GM19328 (cell line): ENCODE results near the gene SHISAL2B.
"Not testable (repeated sequence)": the region's sequence is repeated elsewhere in the genome, so short reads cannot be mapped to it uniquely, and the experiment has no call there.

Experiments
- ATAC-seq: cut with Tn5 transposase; IDR thresholded peaks from one replicate; pipeline ENCODE4 v1.9.1; 2021; ENCODE audit warnings: mild to moderate bottlenecking, moderate library complexity; ENCODE audit not compliant: unreplicated experiment

Gene SHISAL2B

DNA sequence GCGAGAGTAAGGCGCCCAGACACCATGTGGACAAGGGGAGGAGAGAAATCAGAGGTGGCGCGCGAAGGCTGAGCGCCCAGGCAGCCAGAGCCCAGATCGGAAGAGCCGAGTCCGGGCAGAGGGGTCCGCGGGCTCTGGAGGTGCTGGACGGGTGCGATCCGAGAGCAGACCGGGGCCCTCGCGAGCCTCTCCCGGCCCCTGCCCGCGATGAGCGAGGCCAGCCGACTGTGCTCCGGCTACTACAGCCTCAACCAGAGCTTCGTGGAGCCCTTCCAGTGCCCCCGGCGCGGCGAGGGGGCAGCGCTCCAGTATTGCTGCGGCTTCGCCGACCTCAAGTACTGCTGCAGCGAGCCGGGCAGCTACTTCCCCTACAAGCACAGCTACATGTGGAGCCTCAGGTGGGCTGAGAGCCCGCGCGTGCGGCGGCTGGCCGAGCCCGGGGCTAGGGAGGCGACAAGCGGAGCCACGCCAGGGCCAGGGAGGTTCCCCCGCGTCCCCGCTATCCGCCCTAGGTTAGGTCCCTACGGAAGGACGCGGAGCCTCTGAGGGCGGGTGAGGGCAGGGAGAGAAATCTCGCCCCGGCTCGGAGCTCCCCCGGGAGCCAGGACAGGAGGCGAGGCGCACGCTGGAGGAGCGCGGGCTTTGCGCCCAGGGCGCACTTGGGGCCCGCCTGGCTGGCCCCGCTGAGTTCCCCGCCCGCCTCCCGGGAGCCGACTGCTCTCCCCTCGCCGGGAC is at the start of gene SHISAL2B:
SHISAL2B (plus strand) TSS at position 87 of the 735 bp plus-strand sequence; CDS start at position 208, 121 bp downstream.
- ATAC-seq, result no peak

DNA sequence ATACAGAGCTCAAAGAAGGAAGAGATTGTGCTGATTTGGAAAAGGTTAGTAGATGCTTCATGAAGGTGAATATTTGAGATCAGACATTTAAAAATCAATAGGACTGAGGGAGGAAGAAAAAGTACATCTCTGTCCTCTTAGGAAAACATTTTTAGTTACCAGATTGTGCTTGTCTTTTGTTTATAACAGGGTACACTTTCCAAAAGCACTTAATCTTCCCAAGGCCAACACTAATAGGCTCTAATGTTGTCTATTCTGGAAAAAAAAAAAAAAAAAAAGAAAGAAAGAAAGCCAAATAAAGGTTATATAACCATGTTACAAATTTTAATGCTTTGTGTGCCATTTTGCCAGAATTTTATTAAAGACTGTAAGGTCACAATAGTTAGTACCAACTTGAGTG is 45.5 kb upstream of the SHISAL2B start:
- ATAC-seq, result no peak

DNA sequence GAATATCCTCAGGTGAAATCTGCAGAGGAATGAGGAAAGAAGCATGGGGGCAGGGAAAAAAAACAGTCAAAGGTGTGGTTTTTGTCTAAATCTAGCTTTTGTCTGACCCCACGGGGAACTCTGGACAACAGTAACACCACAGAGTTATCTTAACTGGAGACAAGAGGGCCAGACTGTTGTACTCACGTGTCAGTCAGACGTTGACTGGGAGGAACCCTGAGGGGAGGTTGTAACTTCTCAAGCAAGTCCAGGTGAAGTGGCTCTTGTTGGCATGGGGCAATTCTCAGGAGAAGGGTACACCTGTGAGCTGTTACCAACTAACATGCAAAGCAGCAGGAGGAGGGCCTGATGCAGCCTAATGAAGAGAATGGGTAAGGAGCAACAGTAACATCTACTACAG is 44.1 kb upstream of the SHISAL2B start:
- no peak for ATAC-seq

DNA sequence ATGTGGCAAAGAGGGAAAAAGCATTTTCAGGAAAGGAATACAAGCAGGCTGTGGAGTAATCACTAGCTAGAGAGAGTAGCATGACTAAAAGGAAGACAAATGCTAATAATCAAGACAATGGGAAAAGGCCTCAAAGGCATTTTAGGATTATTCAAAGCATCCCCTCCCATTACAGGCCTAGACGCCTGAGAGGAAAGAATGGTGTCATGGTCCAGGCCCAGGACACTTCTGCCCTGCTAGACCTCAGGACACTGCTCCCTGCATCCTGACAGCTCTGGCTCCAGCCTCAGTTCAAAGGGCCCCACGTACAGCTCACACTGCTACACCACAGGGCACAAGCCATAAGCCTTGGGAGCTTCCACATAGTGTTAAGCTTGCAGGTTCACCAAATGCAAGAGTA is 40.8 kb upstream of the SHISAL2B start:
- ATAC-seq, result no peak

DNA sequence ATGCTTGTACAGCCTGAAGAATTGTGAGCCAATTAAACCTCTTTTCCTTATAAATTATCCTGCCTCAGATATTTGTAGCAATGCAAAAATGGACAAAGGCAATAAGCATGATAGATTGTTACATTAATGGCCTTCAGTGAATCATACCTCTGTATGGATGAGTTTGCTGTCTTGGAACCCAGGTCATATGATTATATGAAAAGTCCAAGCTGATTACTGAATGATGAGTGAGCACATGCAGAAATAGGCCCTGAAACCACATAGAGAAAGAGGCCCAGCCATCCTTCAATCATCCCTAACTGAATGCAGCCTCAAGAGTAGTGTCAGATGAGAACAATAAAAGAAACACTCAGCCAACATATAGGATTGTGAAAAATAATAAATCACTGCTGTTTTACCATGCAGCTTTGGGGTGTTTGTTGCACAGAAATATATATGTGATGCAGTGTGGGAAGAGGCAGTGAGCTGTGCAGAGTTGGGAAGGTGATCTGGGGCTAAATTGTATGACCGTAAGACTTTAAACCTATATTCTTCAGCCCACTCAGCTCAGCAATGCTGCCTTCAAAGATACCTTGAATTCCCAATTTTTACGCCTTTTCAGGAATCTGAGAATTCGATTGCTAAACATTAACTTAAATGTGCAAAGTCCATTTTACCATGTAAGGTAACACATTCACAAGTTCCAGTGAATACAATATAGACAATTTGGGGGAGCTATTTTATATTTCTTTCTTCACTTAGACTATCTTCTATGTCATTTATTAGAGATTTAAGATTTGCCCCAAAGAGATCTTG is 36.3 kb upstream of the SHISAL2B start:
- ATAC-seq, result no peak

DNA sequence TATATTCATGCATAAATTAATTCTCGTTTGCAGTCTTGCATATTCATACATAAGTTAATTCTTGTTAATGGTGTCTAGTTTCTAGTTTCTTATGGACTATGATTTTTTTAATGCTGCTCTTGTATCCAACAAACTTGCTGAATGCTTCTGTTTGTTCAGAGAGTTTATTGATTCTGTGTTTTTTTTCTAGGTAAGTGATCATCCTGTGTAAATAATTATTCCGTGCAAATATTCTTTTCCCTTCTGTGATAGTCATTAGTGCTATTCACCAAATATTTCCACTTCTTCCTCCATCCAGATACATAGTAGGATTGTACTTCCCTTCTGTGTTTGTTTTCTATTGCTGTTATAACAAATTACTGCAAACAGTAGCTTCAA is 35.8 kb upstream of the SHISAL2B start:
- no peak for ATAC-seq

DNA sequence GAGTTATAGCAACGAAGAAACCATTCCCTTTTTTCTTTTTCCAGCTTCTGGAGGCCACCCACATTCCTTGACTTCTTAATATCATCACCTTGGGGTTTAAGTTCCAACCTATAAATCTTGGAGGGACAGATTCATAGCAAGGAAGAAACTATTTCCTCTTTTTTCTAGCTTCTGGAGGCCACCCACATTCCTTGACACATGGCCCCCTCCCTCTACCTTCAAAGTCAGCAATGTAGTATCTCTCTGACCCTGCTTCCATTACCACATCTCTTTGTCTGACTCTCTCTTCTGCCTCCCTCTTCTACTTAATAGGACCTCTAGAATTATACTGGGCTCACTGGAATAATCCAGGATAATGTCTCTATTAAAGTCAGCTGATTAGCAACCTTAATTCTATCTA is 34.7 kb upstream of the SHISAL2B start:
- no peak for ATAC-seq

DNA sequence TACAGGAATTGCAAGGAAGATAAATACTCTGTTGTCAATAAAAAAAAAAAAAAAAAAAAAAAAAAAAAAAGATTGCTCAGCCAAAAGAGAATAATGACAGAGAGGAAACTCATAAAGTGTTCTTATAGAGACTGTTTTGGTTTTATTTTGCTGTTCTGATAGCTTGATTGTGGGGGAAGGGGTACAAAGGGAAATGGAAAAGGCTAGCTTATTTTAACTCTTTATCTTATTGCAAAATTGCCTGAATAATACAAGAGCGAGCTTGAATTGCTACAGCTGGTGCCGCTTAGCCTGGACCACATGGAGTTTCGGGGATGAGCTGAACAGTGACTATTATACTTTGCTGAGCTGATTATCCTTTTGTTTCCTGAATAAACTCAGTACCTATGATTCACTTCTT is 31.0 kb upstream of the SHISAL2B start:
- ATAC-seq, result no peak

DNA sequence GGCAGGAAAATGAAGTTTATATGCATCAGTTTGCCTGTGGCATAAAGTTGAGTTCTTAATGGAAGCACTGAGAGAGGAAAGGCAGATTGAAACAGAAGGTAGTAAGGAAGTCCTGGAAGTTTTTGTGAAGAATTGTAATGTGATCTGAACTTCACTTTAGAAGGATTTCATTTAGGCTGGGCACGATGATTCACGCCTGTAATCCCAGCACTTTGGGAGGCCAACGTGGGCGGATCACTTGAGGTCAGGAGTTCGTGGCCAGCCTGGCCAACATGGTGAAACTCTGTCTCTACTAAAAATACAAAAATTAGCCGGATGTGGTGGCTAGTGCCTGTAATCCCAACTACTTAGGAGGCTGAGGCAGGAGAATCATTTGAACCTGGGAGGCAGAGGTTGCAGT is 27.1 kb upstream of the SHISAL2B start:
- ATAC-seq, result not testable (repeated sequence)

DNA sequence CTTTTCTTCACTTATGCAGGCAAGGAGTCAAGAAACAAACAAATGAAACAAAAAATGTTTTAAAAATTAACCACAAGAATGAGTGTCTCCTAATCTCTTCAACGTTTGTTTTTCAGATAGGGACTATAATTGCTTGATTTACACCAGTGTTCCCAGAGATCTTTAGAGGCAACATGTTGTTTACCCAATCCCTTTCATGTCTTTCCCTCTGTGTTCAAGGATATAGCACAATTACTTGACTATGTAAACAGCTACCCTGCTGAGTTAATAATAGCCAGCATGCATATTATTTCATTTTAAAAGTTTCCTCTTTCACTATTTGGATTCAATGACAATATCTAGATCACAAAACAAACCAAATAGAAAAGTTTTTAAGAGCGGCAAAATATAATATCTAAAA is 25.1 kb upstream of the SHISAL2B start:
- ATAC-seq, result no peak

DNA sequence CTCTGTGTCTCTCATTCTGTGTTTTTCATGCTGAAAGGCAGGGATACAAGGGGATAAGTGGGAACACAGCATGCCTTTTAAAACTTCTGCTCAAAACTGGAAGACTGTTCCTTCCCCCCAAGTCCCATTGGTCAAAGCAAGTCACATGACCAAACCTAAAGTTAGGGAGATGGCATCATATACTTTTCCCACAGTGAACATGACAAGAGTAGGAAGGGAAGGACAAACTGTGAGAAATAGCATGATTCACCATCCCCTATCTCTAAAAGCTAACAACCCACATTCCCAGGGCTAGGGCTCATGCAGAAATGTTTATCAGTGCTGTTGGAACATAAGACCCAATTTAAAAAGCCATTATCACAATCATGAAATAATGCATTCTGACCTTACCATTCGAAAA is 24.2 kb upstream of the SHISAL2B start:
- no peak for ATAC-seq

DNA sequence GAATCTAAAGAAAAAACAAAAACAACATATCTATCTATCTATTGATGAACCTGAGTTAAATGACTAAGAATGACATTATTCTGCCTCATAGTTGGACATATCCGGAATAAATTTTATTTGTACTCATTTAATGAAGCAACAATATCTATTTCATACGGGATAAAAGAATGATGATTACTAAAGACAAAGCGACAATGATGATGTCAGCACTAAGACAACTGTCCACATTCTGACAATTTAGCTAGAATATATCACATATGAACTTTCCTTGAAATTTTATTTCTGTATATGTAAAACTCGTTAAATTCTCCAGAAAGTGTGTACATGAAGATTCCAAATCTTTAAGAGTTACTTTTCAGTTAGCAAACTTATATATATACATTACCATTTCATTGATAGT is 23.2 kb upstream of the SHISAL2B start:
- ATAC-seq, result no peak

DNA sequence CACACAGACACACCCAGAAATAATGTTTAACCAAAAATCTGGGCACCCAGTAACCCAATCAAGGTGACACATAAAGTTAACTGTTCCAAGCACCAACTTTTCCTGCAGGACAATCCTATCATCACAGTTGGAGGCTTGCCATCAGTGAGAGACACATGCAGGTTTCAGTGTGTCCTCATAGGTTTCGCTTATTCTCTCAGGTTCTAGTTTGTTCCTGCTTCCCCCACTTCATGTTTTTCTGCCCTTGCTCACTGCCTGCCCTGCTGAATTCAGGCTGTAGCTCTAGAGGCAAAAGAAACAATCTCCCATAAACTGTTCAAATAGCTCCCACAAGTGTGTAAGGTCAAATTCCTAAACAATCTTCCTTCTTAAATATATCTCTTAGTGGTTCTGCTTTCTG is 20.0 kb upstream of the SHISAL2B start:
- no peak for ATAC-seq

DNA sequence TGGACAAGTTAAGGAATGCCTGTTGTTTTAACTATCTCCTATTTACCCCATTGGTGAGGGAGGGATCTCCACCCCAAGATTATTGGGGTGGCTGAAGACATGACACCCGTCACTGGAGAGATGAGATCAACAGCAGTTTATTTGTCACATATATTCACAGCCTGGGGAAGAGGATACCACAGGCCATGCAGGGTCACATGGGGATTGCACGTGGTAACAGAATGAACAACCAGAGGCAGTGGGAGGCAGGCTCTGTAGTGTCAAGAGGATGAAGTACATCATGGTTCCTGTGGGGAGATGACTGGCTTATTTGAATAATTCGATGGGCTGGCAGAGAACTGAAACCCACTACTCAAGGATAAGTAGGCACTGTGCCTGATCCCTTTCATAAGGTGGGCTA is 18.6 kb upstream of the SHISAL2B start:
- no peak for ATAC-seq

DNA sequence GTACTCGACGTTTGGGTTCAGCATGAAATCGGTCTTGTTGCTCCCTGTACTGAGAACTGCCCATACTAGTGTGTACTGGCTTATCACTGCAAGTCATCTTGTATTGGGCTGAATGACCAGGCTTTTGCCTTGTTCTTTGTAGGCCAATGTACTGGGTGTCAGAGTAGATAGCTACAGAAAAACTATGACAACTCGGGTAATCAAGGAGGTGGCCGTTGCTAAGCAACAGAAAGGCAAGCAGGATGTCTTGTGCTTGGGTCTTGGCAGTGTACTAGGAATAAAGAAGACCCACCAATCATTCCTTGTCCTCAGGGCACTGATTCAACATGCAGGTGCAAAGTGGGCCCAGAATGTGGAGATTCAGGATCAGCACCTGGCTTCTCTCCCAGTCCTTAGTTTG is 11.9 kb upstream of the SHISAL2B start:
- no peak for ATAC-seq

DNA sequence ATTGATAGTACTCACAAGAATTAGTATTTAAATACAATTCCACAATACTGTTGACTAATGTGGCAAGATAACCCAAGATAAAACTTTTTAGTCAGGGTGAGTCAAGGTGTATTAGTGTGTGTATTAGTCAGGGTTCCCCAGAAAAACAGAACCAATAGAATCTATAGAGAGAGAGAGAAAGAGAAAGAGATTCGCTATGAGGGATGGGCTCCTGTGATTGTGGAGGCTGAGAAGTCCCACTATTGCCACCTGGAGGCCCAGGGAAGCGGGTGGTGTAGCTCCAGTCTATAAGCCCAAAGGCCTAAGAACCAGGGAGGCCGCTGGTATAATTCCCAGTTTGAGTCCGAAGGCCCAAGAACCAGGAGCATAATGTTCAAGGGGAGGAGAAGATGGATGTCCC is 10.0 kb upstream of the SHISAL2B start:
- ATAC-seq, result no peak

DNA sequence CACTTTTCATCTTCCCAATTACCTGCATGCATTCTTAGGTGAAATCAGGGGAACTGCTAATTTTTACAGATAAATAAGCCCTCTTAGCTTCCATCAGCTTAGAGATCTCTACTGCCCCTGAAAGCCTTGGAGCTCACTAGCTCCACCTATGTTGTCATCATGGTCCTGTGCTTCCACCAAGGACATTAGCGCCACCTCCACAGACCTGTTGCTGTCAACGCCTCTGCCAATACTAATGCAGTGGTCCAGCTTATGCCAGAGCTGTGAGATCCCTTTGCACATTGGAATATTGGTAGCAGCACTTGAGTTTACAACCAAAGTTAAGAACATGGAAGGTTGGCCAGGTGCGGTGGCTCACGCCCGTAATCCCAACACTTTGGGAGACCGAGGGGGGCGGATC is 7.7 kb upstream of the SHISAL2B start:
- ATAC-seq, result no peak

DNA sequence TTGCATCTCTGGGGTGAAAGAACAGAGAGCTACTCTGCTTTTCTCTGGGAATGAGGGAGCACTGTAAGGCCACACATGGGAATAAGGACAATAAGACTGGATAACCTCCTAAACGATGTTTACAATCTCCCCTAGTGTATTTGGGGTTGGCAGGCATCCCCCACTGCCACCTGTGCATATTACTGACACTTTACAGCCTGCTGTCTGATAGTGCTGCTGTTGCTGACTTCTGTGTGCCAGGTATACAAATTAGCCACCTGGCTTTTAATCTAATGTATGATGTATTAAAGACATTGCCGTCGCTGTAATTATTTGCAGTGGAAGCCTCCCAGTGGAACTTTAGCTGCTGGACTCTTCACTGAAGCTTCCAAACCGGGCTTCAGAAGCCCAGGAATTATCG is 4.4 kb upstream of the SHISAL2B start:
- ATAC-seq, result no peak

DNA sequence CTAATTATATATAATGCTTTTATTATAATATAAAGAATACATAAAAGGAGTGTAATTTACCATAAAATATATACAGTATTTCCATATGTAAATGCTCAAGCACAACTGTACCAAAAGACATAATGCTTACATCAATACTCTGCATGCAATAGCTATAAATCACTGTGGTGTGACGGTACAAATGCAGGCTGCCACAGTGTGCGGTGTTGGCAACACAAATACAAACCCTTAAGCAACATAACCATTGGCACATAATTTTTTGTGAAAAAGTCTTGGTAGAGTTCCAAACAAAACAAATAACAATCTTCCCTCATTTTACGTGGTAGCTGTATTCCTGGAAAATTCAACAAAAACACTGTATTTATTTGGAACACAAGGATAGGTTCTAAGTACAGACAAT is 1.9 kb upstream of the SHISAL2B start:
- no peak for ATAC-seq

DNA sequence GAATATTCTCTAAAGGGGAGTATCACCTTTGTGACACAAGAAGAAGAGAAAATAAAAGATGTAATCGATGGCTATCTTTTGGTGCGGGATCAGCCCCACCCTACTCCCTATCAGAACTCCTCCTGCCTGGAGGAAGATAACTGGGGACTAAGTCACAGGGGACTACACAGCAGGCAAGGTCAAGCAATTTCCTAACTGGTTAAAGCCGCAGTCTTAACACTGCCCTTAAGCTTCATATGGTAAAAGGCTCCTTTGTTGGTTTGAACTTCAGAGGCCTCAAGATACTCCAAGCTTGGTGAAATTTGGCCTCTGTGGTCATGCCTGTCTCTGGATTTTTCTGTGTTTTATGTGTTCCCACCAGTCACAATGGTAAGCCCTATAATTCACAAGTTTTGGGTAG is 1.3 kb upstream of the SHISAL2B start:
- ATAC-seq, result no peak

DNA sequence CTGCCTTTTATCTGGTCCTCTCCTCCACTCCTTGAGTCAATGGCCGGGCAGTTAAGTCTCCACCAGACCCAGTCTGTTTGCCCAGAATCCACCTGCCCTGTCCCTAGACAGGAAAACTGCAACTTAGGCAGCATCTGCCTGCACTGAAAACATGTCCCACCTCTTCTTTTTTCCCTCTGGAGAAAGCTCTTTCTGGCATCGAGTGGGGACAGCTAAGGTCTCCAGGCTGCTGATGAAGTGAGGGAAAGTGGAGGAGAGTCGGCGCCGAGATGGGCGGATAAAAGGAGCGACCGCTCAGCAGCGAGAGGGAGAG is 243 bp upstream of the SHISAL2B start:
- ATAC-seq, result no peak

DNA sequence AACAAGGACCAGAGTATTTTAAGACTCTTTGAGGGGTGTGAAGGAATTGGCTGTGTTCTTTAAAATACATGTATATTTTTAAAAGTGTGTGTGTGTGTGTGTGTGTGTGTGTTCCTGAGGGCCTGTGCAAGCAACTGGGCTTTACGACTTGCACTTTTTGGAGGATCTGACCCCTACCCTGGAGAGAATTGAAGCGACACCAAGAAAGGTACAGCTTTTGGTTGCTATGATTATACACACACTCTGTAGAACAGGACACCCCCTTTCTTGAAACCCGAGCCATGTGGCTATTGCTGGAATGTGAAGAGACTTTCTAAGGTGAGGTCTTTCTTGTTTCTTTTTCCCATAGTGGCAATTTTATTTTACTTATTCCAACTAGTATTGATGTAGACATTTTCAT is 988 bp downstream of the SHISAL2B start:
- ATAC-seq, result no peak

DNA sequence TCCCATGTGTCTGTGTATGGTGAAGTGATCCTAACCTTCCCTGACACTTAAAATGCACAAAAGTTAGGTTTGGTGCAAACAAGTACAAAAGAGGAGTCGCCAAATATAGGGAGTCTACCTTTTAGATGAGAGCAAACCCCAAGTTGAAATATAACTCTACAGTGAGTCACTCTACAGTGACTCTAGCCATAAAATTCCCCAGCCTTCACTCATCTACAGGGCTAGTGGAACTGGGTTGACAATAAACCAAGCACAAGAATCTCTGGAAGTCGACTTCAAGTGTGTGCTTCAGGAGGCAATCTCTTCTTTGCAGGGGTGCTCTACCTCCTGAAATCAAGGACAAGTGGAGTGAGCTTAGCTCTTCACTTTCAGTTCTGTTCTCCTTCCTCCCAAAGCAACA is 3.3 kb downstream of the SHISAL2B start:
- ATAC-seq, result no peak
